ENCODE data around the gene N4BP2.
A peak's percentile ranks its signal among the peaks of the same experiment; 100 is the strongest.
"Not testable (repeated sequence)": the region's sequence is repeated elsewhere in the genome, so short reads cannot be mapped to it uniquely, and the experiment has no call there.

Gene N4BP2

DNA sequence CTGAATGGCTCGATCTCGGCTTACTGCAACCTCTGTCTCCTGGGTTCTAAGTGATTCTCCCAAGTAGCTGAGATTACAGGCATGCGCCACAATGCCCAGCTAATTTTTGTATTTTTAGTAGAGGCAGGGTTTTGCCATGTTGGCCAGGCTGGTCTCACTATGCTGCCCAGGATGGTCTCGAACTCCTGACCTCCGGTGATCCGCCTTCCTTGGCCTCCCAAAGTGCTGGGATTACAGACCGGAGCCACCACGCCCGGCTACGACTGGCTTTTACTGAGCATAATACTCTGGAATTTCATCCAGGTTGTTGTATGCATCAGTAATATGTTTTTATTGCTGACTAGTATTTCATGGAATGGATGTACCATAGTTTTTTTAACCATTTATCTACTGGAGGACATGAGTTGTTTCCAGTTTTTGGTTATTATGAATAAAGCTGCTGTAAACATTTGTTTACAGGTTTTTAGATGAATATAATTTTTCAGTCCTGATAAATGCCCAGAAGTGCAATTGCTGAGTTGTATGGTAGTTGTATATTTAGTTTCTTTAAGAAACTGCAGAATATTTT is 31.2 kb downstream of the N4BP2 start:
- DNase-seq (ENCODE audit: low read depth), result no peak

DNA sequence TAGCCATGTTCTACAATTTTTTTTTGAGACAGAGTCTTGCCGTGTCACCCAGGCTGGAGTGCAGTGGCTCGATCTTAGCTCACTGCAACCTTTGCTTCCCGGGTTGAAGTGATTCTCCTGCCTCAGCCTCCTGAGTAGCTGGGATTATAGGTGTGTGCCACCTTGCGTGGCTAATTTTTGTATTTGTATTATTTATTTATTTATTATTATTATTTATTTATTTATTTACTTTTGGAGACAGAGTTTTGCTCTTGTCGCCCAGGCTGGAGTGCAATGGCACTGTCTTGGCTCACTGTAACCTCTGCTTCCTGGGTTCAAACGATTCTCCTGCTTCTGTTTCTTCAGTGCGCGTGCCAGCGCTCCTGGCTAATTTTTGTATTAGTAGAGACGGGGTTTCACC is 36.8 kb downstream of the N4BP2 start:
- not testable (repeated sequence) for DNase-seq (ENCODE audit: low read depth)

DNA sequence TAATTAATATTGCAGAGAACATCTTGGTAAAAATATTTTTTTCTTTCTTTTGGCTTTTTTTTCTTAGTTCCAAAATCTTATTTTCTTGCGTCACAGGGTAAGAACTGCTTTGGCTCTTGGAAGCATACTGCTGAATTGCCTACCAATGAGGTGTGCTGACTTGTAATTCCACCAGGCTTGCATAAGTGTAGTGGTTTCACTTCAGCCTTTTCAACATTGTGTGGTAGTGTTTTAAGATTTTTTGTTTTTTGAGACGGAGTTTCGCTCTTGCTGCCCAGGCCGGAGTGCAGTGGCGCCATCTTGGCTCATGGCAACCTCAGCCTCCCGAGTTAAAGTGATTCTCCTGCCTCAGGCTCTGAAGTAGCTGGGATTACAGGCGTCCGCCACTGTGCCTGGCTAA is 42.4 kb downstream of the N4BP2 start:
- DNase-seq (ENCODE audit: low read depth), result no peak

DNA sequence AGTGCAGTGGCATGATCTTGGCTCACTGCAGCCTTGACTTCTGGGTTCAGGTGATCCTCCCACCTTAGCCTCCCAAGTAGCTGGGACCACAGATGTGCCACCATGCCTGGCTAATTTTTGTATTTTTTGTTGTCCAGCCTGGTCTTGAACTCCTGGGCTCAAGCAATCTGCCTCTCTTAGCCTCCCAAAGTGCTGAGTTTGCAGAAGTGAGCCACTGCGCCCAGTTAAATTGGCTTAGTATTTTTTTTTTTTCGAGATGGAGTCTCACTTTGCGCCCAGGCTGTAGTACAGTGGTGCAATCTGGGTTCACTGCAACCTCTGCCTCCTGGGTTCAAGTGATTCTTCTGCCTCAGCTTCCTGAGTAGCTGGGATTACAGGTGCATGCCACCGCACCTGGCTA is 50.5 kb downstream of the N4BP2 start:
- DNase-seq (ENCODE audit: low read depth), result not testable (repeated sequence)

DNA sequence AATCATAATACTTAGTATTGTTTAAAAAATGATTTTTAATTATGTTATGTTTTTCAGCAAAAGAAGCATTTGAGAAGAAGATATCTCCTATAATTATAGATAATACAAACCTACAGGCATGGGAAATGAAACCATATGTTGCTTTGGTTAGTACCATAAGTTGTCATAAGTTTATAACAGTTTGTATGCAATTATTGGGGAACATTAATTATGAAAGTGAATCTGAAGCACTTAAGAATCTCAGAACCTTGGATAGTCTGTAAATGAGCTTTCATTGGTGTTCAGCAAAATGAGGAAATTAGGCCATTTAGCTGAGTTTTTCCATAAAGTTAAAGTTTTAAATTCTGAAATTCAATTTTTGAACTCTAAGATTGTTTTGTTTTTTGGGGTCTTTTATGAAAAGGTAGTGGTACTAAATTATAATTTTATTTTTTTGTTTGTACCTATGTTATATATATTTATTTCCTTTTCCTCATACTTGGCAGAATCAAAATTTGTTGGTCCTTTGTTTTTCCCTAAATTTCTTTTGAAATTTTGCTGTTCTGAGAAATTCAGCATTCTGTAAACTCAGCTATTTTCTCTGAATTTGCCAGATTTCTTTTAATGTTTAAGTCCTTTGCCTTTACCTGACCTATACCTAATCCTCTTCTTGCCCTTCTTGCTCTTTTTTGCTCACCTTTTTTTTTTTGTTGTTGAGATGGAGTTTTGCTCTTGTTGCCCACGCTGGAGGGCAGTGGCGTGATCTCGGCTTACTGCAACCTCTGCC is 55.6 kb downstream of the N4BP2 start:
- no peak for DNase-seq (ENCODE audit: low read depth)

DNA sequence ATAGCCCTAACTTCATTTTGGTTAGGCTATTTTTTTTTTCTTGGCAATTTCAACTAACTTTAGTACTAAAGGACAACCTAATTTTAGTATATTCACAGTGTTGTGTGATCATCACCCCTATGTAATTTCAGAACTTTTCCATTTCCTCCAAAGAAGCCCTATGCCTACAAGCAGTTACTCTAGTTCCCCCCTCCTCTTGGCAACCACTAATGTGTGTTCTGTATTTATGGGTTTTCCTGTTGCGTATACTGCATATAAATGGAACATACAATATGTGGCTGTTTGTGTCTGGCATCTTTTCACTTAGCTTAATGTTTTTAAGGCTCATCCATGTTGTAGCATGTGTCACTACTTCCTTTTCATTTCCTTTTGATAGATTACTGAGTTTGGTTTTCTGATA is 57.6 kb downstream of the N4BP2 start:
- DNase-seq (ENCODE audit: low read depth), result no peak

DNA sequence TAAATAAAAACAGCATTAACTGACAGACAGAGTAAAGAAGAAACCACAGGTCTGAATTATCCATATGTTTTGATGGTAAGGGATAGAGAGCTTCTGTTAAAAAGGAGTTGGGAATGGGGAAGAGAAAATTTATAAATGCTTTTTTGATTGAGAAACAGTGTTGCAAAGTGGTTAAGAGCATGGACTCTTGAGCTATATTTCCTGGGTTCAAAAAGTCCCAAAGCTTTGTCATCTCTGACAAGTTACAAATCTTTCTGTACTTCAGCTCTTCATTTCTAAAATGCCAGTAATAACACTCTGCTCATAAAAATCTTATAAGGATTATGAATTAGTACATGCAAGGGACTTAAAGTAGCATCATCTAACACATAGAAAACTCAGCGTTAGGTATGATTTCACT is 62.2 kb downstream of the N4BP2 start:
- no peak for DNase-seq (ENCODE audit: low read depth)

DNA sequence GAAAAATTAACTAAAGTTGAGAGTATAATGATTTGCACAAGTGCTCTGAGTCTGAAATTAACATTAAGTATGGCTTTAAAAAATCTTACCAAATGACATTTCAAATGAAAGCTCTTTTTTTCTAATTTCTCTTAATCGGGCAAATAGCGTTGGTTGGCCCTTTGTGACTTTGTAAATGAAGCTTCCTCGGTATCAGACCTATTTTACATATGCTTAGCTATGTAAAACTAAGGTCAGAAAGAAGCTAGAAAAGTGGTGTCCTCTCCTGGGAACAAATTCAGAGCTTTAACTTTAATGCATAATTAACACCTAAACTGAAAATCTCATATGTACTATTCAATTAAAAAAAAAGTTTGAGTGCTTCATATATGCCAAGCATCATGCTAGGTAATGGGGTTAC is 62.7 kb downstream of the N4BP2 start:
- no peak for DNase-seq (ENCODE audit: low read depth)

DNA sequence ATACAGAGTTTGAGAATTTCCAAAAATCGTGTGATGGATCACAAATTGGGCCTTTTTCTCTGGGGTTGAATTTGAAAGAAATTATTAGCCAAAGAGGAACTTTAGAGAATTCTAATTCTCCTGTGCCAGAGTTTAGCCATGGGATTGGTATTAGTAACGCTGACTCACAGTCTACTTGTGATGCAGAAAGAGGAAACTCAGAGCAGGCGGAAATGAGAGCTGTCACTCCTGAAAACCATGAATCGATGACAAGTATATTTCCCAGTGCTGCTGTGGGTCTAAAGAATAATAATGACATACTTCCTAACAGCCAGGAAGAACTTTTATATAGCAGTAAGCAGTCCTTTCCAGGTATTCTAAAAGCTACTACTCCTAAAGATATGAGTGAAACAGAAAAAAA is 64.9 kb downstream of the N4BP2 start:
- no peak for DNase-seq (ENCODE audit: low read depth)

DNA sequence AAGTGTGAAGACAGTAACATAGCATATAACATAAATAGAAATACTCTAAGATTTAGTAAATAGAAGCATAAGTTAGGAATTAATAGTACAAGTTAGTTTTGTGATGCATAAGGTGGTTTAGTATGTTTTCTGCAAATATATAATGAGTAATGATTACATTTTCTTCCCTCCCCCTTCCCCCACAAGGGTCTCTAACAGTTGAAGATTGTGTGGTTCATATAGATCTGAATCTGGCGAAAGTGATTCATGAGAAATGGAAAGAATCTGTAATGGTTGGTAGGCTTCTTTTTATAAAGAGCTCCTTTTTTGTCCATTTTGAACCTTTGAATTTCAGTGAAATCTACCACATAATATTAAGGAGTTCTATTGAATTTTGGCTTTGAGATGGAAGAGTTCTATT is 66.3 kb downstream of the N4BP2 start:
- no peak for DNase-seq (ENCODE audit: low read depth)

DNA sequence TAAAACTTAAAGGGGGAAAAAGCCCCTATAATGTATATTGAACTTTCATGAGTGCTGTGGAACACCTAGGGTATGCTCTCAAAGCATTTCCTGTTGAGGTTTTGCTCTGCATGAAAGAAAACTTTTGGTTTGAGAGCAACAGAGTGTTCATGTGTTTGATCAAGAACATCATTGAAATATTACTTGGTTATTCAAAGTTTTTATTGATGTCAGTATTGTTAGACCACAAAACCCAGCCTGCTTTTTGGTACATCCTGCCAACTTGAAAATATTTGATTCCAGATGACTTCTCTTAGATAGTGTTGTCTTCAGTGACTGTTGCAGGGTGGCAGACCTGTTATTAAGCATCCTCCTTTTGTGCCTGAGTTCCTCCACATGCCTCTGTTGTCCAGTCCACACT is 68.0 kb downstream of the N4BP2 start:
- no peak for DNase-seq (ENCODE audit: low read depth)

DNA sequence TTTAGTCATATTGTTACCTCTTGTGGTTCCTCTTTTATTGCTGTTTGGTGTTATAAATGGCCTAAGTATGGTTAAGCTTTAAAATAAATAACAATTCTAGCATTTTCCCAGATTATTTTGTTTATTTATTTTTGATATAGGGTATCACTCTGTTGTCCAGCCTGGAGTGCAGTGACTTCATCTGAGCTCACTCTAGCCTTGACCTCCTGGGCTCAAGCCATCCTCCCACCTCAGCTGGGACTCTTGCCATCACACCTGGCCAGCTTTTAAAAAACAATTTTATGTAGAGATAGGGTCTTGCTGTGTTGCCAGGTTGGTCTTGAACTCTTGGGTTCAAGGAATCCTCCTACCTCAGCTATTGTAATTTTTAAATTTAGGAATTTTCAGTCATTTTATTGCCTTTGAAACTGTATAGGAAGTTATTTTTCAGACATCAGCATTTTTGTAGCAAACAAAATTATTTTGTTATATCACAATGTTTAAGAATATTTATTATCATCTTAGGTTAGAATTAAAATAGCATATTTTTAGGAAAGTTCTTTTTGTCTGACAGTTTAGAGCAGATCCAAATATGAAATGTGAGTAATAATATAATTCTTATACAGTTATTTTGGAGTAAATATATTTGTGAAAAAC is 73.9 kb downstream of the N4BP2 start:
- no peak for DNase-seq (ENCODE audit: low read depth)

DNA sequence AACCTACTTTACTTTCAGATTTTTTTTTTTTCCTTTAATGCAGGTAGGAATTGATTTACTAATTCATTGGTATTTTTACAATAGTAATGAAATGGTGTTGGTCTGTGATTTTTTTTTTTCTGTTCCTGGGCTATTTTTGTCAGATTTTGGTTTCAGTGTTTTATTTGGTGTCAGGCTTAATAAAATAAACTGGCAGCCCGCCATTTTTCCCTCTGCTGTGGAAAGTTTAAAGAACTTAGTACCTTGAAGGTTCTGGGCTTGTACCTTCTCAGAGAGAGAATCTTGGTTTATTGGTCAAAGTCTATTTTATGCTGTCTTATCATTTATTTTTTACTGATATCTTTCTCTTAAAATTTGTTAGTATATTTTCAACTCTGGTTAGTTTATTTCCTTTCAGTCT is 76.2 kb downstream of the N4BP2 start:
- no peak for DNase-seq (ENCODE audit: low read depth)

DNA sequence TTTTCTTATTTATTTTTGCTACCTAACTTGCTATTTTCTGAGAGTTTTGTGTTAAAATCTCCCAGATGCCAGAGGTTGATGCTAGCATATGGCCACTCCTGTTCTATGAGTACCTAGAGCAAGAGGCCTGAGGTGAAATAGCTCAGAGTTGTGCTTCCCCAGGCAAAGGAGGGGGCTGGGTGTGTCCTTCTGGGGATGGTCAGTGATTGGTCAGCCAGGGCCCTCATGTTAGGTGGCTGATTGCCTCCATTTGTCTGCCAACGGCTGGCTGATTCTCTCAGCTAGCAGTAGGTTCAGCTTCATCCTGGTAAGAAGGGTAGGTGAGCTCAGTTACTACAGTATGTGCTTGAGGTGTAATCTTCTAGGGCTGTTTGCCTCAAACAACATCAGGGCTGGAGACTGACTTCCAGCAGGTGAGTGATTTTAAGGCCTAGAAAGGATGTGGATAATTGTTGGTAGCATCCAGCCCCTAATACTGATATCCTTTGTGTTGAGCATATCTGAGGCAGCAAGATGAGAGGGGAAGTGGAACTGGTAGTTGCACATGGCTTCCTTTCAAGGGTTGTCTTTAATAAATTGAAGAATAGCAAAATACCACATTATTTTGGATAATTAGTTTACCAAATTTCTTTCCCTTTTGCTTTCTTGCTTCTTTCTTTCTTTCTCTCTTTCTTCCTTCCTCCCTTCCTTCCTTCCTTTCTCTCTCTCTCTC is 77.7 kb downstream of the N4BP2 start:
- DNase-seq (ENCODE audit: low read depth), result no peak

DNA sequence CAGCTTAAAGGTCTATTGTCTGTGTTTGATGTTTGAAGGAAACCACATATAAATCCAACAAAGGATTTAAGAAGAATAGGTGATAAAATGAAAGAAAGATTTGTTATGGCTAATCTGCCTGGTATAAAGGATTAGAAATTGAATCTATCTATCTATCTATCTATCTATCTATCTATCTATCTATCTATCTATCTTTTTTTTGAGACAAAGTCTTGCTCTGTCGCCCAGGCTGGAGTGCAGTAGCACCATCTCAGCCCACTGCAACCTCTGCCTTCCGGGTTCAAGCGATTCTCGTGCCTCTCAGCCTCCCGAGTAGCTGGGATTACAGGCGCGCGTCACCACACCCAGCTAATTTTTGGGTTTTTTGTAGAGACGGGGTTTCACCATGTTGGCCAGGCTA is 79.6 kb downstream of the N4BP2 start:
- not testable (repeated sequence) for DNase-seq (ENCODE audit: low read depth)

DNA sequence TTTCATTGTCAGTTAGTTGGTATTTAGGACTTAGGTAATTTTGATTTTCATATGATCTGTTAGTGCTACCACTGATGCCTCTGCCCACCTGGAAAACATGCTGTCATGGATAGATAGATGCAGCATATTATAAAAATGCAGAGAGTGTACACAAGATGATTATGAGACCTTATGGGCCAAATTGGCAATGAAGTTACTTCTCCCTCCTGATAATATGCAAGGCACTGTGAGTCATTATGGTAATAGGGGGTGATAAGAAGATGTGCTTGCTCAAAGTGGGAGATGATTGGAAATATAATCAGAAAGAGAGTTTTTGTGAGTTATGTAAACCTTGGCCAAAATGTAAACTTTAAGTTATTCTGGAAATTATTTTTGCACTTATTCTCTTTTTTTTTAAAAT is 83.5 kb downstream of the N4BP2 start:
- no peak for DNase-seq (ENCODE audit: low read depth)

DNA sequence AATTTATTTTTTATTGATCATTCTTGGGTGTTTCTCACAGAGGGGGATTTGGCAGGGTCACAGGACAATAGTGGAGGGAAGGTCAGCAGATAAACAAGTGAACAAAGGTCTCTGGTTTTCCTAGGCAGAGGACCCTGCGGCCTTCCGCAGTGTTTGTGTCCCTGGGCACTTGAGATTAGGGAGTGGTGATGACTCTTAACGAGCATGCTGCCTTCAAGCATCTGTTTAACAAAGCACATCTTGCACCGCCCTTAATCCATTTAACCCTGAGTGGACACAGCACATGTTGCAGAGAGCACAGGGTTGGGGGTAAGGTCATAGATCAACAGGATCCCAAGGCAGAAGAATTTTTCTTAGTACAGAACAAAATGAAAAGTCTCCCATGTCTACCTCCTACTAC is 83.9 kb downstream of the N4BP2 start:
- DNase-seq (ENCODE audit: low read depth), result not testable (repeated sequence)

DNA sequence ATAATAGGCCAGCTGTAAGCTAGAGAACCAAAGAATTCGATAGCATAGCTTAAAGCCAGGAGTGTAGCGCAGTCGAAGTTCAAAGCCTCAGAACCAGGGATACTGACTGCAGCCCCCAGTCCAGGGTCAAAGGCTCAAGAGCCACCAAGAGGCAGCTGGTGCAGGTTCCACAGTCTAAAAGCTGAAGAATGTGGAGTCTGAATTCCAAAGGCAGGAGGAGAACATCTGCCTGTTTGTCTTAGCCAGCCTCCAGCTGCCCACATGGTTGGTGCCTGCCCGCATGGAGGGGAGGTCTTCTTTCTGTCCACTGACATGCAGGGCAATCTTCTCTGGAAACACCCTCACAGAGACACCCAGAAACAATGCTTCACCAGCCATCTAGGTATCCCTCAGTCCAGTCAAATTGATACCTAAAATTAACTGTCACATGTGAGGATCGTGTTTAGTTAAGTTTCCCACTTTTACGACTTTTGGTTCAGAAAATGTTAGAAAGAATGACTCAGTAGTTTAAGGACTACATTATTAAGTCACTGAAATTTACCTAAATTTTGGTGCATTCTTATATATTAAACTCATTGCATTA is 87.4 kb downstream of the N4BP2 start:
- no peak for DNase-seq (ENCODE audit: low read depth)

DNA sequence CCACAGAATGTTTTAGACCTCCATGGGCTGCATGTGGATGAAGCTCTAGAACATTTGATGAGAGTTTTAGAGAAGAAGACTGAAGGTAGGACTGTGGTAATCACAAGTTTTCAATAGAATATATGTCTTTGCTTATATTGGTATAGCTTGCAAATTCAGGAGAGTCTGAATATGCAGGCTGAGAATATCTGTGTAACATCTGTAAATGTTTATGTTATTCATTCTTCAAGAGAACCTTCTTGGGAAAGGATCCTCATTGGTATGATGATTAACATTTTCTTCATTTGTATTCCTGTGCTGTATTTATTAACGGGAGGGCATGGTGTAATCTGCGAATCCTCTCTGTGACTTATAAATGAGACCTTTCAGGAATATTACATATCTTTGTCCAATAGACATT is 88.1 kb downstream of the N4BP2 start:
- DNase-seq (ENCODE audit: low read depth), result no peak

DNA sequence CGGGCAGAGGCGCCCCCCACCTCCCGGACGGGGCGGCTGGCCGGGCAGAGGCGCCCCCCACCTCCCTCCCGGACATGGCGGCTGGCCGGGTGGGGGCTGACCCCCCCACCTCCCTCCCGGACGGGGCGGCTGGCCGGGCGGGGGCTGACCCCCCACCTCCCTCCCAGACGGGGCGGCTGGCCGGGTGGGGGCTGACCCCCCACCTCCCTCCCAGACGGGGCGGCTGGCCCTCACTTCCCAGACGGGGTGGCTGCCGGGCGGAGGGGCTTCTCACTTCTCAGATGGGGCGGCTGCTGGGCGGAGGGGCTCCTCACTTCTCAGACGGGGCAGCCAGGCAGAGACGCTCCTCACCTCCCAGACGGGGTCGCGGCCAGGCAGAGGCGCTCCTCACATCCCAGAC is 90.8 kb downstream of the N4BP2 start:
- not testable (repeated sequence) for DNase-seq (ENCODE audit: low read depth)

DNA sequence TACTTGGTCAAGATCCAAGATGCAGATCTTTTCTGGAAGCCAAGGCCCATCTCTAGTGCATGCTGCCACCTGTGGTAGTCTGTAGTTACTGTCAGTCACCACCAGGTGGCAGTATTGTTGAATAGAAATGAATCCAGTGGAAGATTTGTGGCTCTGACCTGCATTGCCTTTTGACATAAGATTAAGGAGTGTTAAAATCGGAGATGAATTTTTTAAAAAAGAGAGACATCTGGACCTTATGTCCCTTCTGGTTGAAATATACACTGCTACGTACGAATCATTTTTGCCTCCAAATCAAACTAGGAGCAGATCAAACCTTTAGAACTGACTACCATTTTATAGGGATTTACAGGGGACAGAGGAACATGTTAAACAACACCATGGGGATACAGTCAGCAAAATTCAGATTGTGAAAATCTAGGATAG is 93.3 kb downstream of the N4BP2 start:
- peak; percentile 13 for DNase-seq (ENCODE audit: low read depth)

DNA sequence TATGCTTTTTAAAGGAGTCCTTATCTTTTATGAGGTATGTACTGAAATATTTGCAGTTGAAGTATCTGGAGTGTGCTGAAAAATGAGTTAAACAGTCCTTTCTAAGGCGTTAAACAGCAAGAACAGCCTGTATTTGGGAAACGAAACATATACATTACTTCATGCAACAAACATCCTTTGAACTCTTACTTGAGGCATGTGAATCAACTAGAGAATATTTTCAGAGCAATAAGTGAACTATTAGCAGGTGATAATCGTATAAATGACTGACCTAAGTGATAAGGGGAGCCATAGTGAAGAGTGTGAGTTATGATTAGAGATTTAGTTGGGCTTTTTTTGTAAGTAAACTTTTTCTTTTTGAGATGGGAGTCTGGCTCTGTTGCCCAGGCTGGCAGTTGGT is 94.3 kb downstream of the N4BP2 start:
- no peak for DNase-seq (ENCODE audit: low read depth)

DNA sequence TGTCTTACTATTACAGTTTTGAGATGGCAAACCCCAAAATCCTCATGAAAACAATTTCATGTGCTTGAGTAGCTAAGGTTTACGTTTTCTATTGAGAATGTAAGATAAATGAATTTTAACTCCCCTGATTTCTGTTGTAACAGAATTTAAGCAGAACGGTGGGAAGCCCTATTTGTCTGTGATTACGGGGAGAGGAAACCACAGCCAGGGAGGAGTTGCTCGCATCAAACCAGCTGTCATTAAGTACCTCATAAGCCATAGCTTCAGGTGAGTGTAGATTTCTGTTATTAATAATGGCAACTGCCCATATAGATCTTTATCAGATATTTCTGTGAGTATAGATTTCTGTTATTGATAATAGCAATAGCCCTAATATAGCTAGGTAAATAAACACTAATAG is 96.0 kb downstream of the N4BP2 start:
- DNase-seq (ENCODE audit: low read depth), result no peak

All from stimulated activated CD8-positive, alpha-beta memory T cell treated with anti-CD3 and anti-CD28 coated beads, Interleukin-7, amount 100 ng/mL, for 24 hours (primary cell).